ENCODE data around the gene SRSF2. TPM values are rescaled to one million over a fixed set of nuclear protein-coding genes. Genes with fewer than 3 reads are reported as not detected.
"Not testable (repeated sequence)": the region's sequence is repeated elsewhere in the genome, so short reads cannot be mapped to it uniquely, and the experiment has no call there.

Gene SRSF2
- total RNA-seq, 3 donors from 2014 or later: 845 to 927 (median 920) TPM

DNA sequence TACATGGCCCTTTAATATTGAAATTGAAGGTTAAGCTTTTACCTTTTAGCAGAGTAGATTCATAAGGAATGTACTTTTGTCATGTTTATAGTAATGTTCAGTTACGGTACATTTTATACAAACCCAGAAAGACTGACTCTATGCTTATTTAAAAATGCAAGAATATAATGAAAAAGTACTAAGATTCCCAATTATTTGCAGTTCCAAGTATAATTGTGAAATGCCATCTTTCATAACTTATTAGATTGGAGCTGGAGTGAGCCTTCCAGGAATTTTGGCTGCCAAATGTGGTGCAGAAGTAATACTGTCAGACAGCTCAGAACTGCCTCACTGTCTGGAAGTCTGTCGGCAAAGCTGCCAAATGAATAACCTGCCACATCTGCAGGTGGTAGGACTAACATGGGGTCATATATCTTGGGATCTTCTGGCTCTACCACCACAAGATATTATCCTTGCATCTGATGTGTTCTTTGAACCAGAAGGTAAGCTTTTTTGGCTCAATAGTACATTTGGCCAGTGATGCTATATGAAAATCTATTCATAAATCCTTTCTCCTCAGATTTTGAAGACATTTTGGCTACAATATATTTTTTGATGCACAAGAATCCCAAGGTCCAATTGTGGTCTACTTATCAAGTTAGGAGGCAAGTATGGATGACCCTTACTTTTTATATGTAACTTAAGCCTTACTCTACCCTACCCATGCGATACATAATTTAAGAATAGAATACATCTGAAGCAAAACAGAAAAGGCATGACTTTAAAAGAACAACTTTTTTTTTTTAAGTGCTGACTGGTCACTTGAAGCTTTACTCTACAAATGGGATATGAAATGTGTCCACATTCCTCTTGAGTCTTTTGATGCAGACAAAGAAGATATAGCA lies 4.2 kb downstream of the SRSF2 start:
- Mint-ChIP-seq H3K4me3 (peak overlapping the region; percentile 90), H3K4me1 (ENCODE audit: low read depth) (peaks cover 47% of the 10 kb centered on the region), H3K9me3 (no peaks in the 10 kb centered on the region), H3K27me3 (ENCODE audit: low read depth) (no peaks in the 10 kb centered on the region), H3K36me3 (ENCODE audit: insufficient read depth) (peaks cover 48% of the 10 kb centered on the region)
- ATAC-seq (no peak), DNase-seq (no peak)

DNA sequence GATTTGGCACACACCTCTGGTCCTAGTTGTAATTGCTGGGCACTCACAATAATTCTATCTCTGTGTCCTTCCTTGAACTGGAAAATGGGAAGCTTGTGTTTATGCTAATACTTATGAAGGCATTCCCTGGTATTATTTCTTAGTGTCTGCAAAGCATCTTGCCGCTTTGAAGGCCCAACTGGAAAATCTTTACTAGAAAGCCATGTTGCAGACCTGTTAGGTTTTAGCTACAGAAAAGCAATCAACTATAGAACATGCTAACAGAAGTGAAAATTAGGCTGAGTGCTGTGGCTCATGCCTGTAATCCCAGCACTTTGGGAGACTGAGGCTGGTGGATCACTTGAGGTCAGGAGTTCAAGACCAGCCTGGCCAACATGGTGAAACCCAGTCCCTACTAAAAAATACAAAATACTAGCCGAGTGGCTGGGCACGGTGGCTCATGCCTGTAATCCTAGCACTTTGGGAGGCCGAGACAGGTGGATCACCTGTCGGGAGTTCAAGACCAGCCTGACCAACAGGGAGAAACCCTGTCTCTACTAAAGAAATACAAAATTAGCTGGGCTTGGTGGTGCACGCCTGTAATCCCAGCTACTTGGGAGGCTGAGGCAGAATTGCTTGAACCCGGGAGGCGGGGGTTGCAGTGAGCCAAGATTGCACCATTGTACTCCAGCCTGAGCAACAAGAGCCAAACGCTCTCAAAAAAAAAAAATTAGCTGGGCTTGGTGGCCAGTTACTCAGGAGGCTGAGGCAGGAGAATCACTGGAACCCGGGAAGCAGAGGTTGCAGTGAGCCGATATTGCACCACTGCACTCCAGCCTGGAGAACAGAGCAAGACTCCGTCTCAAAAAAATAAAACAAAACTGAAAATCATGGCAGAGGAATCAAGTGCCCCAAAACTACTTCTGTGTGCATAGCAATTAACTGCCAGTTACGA lies 5.1 kb downstream of the SRSF2 start:
- Mint-ChIP-seq H3K4me1 (ENCODE audit: low read depth) (peaks cover 51% of the 10 kb centered on the region), H3K36me3 (ENCODE audit: insufficient read depth) (peaks cover 48% of the 10 kb centered on the region), H3K4me3 (peak overlapping the region; percentile 90)
- DNase-seq; H3K27me3 Mint-ChIP-seq (ENCODE audit: low read depth); H3K9me3 Mint-ChIP-seq; ATAC-seq: not testable (repeated sequence)

DNA sequence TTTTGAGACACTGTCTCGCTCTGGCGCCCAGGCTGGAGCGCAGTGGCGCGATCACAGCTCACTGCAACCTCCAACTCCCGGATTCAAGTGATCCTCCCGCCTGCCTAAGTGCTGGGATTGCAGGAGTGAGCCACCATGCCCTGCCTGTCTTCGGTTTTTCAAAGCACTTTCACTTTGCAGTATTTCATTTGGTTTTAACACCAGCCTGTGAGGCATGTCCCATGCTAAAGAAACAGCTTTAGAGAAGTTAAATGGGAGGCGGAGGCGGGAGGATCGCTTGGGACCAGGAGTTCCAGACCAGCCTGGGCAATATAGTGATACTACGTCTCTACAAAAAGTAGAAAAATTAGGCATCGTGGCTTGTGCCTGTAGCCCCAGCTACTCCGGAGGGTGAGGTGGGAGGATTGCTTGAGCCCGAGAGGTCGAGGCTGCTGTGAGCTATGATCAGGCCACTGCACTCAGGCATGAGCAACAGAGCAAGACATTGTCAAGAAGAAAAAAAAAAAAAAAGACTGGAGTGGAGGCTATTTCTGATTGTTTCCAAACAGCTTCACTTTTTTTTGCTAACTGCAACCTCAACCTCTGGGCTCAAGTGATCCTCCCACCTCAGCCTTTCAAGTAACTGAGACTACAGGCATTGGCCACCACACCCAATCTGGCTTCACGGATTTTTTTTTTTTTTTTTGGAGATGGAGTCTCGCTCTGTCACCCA lies 9.2 kb downstream of the SRSF2 start:
- H3K27me3 Mint-ChIP-seq (ENCODE audit: low read depth): no peaks in the 10 kb centered on the region
- ATAC-seq (no peak), DNase-seq (no peak)
- no peaks in the 10 kb centered on the region for H3K9me3 Mint-ChIP-seq
- H3K4me3 Mint-ChIP-seq: peak overlapping the region; percentile 98
- H3K36me3 Mint-ChIP-seq (ENCODE audit: insufficient read depth): peaks cover 22% of the 10 kb centered on the region
- peaks cover 50% of the 10 kb centered on the region for H3K4me1 Mint-ChIP-seq (ENCODE audit: low read depth)

DNA sequence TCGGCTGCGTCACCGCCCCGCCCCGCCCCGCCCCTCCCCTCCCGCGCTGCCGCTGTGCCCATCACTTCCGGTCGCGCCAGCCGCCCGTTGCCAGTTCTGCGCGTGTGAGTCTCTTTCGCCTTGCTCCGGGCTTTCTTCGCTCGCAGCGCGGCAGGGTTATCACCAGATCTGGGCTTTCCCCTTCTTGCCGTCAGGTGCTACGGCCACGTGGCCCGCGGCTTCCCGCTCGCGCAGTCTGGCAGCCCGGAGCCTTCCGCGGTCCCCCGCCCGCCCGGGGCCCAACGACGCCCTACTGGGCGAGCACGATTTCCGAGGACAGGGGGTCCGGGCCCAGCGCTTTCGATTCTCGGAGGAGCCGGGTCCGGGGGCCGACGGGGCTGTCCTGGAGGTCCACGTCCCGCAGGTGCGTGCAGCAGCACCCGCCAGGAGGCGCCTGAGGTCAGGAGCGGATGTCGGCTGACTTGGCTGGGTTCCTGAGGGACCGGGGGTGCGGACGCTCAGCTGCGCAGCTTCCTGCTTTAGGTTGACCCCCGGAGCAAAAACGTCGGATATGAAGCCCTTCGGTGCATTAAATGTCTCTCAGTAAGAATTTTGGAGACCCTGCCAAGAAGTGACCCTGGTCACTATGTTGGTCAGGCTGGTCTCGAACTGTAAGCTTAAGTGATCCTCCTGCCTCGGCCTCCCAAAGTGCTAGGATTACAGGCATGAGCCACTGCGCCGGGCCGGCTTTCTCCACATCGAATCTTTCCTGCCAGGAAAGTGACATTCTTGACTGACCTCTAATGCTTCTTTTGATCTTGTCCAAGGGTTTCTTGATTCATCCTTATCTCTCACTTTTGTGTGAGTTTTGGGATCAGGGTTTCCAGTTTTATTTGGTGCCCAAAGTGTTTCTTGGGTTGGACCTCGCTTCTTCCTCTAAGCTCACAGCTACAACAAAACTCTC lies 10.1 kb downstream of the SRSF2 start, which contains the start of gene METTL23:
Gene METTL23 (plus strand): TSS at position 64 of the 943 bp plus-strand sequence. CDS start 2,872 bp downstream, outside the sequence.
- ATAC-seq (peak; percentile 55 to 56), DNase-seq (peak; percentile 69)
- H3K27me3 Mint-ChIP-seq (ENCODE audit: low read depth): no peaks in the 10 kb centered on the region
- H3K9me3 Mint-ChIP-seq: no peaks in the 10 kb centered on the region
- H3K4me1 Mint-ChIP-seq (ENCODE audit: low read depth): peaks cover 46% of the 10 kb centered on the region
- H3K36me3 Mint-ChIP-seq (ENCODE audit: insufficient read depth): peaks cover 19% of the 10 kb centered on the region
- H3K4me3 Mint-ChIP-seq: peak within 1 kb of the TSS; percentile 98

DNA sequence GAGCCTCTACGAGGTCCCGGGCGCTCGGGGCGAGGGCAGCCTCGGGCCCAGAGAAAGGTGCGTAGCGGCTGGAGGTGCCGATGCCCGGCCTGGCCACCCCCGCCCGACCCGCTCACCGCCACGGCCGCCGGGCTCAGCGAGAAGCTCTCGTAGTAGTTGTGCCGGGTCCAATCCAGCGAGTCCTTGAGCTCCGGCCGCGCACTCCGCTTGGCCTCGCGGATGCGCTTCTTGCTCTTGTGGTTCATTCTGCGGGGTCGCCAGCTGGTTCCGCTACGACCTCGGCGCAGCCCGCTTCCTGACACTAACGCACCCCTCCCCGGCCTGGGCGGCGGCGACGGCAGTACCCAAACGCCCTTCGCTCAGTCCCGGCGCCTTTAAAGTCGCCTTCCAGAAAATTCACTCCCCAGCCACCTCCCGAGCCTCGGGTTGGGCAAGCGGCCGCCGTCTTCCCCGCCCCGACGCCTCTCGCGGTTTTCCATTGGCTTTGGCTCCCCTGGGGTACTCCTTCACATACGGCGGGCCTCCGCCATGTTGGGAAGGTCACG lies 10.8 kb downstream of the SRSF2 start, which contains the start of gene JMJD6:
Gene JMJD6 (minus strand): TSS at position 376 of the 545 bp plus-strand sequence. CDS start 131 bp downstream, at position 245.
- H3K4me3 Mint-ChIP-seq: peak within 1 kb of the TSS; percentile 98
- DNase-seq (peak; percentile 92), ATAC-seq (peak; percentile 89 to 90)
- H3K27me3 Mint-ChIP-seq (ENCODE audit: low read depth): no peaks in the 10 kb centered on the region
- peaks cover 47% of the 10 kb centered on the region for H3K4me1 Mint-ChIP-seq (ENCODE audit: low read depth)
- no peaks in the 10 kb centered on the region for H3K9me3 Mint-ChIP-seq
- peaks cover 20% of the 10 kb centered on the region for H3K36me3 Mint-ChIP-seq (ENCODE audit: insufficient read depth)

DNA sequence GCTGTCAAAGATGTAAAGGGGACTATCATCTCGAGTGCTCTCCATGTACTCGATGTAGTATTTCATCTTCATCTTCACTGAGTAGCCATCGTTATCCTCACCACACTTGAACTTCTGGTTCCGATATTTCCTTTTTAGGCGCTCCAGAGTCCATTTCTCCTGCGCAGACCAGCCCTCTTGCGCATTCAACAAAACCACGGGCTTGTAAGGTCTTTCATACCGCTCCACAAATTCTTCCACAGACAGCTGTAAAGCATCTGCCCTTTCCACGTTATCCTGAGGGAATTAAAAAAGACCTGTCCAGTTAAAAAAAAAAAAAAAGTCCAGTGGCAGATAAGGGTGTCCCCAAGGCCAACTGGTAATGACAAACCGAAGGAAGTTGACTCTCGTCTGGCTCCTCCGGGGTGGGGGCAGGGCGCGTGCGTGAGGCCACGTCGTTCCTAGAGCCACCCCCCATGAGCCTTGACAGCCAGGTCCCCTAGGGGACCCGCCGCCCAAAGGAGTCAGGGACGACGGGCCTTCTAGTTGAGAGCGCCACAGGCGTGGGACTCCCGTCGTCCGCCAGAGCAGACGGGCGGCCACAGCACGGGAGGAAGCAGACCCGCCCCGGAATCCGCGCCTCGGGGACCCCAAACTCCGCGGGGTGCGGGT lies 11.4 kb downstream of the SRSF2 start:
- Mint-ChIP-seq H3K9me3 (no peaks in the 10 kb centered on the region), H3K4me3 (peak overlapping the region; percentile 98), H3K4me1 (ENCODE audit: low read depth) (peaks cover 48% of the 10 kb centered on the region), H3K36me3 (ENCODE audit: insufficient read depth) (peaks cover 22% of the 10 kb centered on the region), H3K27me3 (ENCODE audit: low read depth) (no peaks in the 10 kb centered on the region)
- ATAC-seq (peak; percentile 42 to 46), DNase-seq (peak; percentile 63)

DNA sequence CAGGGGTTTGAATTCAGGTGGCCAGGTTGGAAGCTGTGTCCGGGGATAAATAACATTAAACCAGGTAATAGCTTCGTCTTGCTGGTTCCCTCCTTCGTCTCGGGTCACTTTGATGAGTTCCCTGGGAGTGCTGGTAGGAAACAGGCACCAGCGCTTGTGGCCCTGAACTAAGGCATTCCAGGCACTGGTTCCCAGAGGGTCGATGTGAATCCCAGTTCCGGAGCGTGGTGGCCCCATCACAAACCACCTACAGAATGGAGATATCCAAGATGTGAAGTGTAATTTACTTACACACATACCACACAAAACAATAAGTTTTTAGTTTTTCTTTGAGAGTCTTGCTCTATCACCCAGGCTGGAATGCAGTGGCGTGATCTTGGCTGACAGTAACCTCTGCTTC lies 13.3 kb downstream of the SRSF2 start:
- no peaks in the 10 kb centered on the region for H3K9me3 Mint-ChIP-seq
- H3K27me3 Mint-ChIP-seq (ENCODE audit: low read depth): no peaks in the 10 kb centered on the region
- no peak for DNase-seq
- H3K36me3 Mint-ChIP-seq (ENCODE audit: insufficient read depth): peaks cover 28% of the 10 kb centered on the region
- H3K4me1 Mint-ChIP-seq (ENCODE audit: low read depth): peaks cover 37% of the 10 kb centered on the region
- no peak for ATAC-seq
- H3K4me3 Mint-ChIP-seq: no peak overlapping the region

DNA sequence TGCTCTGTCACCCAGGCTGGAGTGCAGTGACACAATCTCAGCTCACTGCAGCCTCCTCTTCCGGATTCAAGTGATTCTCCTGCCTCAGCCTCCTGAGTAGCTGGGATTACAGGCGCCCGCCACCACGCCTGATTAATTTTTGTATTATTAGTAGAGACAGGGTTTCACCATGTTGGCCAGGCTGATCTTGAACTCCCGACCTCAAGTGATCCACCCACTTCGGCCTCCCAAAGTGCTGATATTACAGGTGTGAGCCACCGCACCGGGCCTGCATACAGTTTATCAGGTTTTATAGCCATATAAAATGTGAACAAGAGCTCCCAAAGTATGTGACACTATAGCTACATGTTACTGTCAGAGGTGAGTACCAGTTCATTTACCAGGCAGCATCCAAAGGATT lies 14.2 kb downstream of the SRSF2 start:
- not testable (repeated sequence) for H3K9me3 Mint-ChIP-seq; DNase-seq; ATAC-seq; H3K27me3 Mint-ChIP-seq (ENCODE audit: low read depth)
- peaks cover 34% of the 10 kb centered on the region for H3K36me3 Mint-ChIP-seq (ENCODE audit: insufficient read depth)
- H3K4me3 Mint-ChIP-seq: peak overlapping the region; percentile 37
- peaks cover 32% of the 10 kb centered on the region for H3K4me1 Mint-ChIP-seq (ENCODE audit: low read depth)

DNA sequence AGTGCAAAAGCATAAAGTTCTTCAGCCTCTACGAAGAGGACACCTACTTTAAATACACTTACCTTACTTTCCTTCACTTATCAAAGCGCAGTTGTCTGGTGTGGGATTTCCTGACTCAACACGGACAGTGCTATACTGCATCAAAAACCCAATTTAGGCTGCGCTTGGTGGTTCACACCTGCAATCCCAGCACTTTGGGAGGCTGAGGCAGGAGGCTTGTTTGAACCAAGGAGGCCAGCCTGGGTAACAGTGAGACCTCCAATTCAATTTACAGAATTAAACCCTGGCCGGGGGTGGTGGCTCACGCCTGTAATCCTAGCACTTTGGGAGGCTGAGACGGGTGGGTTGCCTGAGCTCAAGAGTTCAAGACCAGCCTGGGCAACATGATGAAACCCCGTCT lies 14.9 kb downstream of the SRSF2 start:
- Mint-ChIP-seq H3K9me3 (no peaks in the 10 kb centered on the region), H3K4me1 (ENCODE audit: low read depth) (peaks cover 29% of the 10 kb centered on the region), H3K36me3 (ENCODE audit: insufficient read depth) (peaks cover 36% of the 10 kb centered on the region), H3K4me3 (no peak overlapping the region), H3K27me3 (ENCODE audit: low read depth) (no peaks in the 10 kb centered on the region)
- ATAC-seq (no peak), DNase-seq (no peak)

DNA sequence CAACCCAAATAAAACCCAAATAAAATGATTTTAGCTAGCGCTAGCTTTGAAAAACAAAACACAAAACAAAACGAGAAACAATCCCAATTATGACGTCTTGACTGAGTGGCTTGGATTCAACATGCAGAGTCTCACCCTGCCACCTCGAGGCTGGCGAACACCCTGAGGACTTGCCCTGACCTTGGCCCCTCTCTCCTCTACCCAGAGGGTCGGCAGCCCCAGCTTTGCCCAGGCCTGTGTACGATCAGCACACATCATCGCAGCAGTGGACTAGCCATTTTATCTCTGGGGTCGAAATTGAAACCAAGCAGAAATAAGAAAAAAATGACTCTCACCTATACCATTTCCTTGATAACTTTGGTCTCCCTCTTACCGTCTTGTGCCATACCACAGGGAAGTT lies 15.7 kb downstream of the SRSF2 start:
- peaks cover 32% of the 10 kb centered on the region for H3K4me1 Mint-ChIP-seq (ENCODE audit: low read depth)
- ATAC-seq: no peak
- no peak for DNase-seq

DNA sequence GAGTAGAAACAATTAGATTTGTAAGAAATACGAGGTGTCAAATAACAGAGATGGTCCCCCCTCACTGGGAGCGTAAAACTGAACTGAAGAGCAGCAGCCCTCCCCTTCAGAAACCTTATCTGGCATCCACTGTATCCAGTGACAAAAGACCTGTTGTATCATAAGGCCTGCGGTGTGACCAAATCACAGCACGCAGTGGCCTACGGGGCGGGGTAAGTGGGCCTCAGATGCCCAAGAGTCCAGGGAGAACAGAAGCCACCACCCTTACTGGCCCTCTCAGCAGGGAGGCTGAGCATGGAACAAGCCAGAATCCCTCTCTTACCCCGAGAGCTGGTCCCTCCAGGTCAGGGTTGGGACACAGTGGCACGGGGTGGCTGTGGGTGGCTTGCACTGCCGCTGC lies 16.2 kb downstream of the SRSF2 start:
- H3K9me3 Mint-ChIP-seq: no peaks in the 10 kb centered on the region
- H3K4me1 Mint-ChIP-seq (ENCODE audit: low read depth): peaks cover 37% of the 10 kb centered on the region
- peaks cover 42% of the 10 kb centered on the region for H3K36me3 Mint-ChIP-seq (ENCODE audit: insufficient read depth)
- no peak overlapping the region for H3K4me3 Mint-ChIP-seq
- DNase-seq: no peak
- ATAC-seq: no peak
- no peaks in the 10 kb centered on the region for H3K27me3 Mint-ChIP-seq (ENCODE audit: low read depth)

More for the DNA sequence above, 15.7 kb downstream of the SRSF2 start:
- peaks cover 37% of the 10 kb centered on the region for H3K36me3 Mint-ChIP-seq (ENCODE audit: insufficient read depth)
- peak overlapping the region; percentile 4 for H3K4me3 Mint-ChIP-seq
- H3K9me3 Mint-ChIP-seq: no peaks in the 10 kb centered on the region
- H3K27me3 Mint-ChIP-seq (ENCODE audit: low read depth): no peaks in the 10 kb centered on the region

DNA sequence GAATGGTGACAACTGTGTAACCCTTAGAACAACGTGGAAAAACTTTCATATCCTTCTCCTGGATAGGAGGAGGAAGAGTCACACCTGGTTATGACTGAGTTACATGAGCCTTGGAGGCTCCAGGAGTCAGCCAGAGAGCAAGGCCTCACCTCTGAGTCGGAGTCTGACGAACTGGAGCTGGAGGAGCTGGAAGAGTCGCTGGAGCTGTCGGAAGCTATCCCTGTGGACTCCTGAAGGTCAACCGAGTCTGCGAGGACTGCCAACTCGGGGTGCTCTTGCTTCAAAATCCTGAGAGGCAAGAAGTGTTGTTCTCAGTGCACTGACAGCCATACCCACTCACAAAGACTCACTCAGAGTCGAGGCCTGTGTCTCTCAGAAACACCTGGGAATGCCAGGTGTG lies 16.9 kb downstream of the SRSF2 start:
- ATAC-seq: no peak
- Mint-ChIP-seq H3K27me3 (ENCODE audit: low read depth) (no peaks in the 10 kb centered on the region), H3K4me3 (no peak overlapping the region), H3K36me3 (ENCODE audit: insufficient read depth) (peaks cover 45% of the 10 kb centered on the region), H3K9me3 (no peaks in the 10 kb centered on the region), H3K4me1 (ENCODE audit: low read depth) (peaks cover 39% of the 10 kb centered on the region)
- no peak for DNase-seq
